HG03103 (cell line): ENCODE data around the gene NAE1.
"Not testable (repeated sequence)": the region's sequence is repeated elsewhere in the genome, so short reads cannot be mapped to it uniquely, and the experiment has no call there.

ENCODE experiments used
- ATAC-seq: cut with Tn5 transposase; IDR thresholded peaks from one replicate; pipeline ENCODE4 v1.9.1; 2021; ENCODE audit warnings: low read depth; ENCODE audit not compliant: unreplicated experiment

NAE1 gene

DNA sequence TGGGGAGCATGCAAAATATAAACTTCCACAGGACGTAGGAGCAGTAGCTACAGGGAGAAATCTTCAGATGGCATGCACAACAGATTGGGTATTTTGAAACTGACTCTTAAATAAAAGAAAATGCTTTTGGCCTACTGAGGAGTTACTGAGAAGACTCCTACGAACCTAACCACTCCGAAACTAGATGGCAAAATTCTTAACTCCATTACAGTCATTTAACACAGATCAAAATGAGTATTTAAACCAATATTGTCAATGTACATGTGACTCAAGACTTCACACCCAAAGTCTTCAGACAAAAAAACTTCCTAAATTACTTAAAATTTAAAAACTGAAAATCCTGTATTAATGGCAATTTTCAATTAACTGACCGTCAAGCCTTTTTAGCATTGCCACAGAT, 21.0 kb downstream of the NAE1 start:
- ATAC-seq: no peak

DNA sequence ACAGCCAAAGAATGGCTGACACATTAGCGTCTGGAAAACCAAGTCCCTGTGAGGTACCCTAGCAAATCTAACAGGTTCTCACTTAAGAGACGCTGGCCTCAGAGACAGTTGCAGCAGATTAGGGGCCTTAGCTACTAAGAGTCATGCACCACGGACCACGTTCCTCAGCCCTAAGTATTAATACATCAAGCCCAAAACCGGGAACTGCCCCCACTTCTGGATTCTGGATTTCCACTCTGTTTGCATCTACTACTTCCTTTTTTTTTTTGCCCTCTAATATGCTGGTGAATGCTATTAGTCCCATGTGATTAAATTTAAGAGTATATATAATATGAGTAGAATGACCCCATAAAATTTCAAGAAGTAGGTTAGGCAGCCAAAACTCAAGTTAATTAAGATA, 28.6 kb downstream of the NAE1 start:
- no peak for ATAC-seq

DNA sequence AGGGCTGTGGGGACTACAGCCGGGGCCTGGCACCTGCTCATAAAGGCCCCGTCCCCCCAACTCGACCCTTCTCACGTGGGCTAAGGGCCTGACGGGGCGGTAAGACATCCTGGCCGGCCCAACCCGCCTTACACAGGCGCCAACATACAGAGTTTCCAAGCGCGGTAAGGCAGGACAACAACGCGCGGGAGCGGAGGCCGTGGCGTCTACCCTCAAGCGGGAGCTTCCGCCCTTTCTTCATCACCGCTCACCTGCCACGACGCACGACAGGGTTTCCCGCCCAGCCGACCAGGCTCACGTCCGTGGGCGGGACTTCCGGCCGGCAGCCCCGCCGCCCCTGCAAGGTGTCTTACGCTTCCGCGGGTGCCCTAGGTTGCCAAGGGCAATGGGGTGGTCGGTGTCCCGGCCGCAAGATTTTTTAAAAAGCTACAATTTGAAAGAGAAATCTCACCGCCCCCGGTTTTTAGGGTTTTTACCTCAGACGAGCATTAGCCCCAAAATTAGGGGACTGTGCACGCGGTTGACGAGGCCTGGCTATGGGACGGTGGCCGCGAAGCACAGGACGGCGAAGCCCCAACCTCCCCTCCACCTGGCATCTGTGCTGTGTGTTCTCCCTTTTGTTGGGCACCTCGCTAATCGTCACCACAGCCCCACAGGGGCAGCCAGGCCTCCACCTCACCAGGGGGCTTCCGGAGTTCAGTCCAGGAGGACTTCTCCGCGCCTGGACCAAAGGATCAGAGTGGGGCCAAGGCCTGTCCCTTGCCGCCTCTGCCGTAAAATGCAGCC, 29.3 kb downstream of the NAE1 start, which contains the start of gene TERB1:
Gene TERB1 (minus strand): TSS at position 265 of the 786 bp plus-strand sequence. CDS start 4,786 bp downstream, outside the sequence.
- ATAC-seq: no peak

DNA sequence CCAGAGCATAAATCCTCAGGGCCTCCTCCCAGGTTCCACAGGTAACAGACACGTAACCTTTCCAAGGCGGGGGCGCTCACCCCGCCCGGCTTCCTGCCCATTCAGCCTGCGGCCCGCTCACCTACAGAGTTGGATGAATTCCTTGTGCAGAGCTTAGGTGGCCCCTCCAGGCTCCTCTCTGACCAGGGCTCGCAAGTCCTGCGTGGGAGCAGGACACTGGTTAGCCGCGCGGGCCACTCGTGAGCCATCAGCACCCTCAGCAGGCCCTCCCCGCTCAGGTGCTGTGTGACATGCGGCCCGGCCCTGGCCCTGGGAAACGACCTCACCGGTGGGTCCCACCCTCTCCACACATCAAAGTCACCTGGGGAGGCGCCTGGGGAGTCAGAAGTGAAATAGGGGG, 29.9 kb downstream of the NAE1 start:
- no peak for ATAC-seq

DNA sequence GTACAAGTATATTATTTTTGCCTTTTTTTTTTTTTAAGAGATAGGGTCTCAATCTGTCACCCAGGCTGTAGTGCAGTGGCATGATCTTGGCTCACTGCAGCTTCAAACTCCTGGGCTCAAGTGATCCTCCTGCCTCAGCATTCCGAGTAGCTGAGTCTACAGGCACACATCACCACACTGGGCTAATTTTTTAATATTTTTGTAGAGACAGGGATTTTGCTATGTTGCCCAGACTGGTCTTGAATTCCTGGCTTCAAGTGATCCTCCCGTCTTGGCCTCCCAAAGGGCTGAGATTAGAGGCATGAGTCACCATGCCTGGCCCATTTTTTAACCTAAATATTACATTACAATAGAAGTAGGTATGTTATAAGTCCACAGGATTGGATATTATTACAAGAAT, 32.6 kb downstream of the NAE1 start:
- no peak for ATAC-seq

DNA sequence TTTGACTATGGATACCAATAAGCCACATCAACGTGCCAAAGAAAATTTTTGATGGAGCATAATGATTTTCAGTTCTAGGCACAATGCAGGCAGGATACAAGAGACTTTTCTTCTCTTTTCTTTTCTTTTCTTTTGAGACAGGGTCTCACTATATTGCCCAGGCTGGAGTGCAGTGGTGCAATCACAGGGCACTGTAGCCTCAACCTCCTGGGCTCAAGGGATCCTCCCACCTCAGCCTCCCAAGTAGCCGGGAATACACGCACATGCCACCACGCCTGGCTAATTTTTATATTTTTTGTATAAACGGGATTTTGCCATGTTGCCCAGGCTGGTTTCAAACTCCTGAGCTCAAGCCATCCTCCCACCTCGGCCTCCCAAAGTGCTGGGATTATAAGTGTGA, 36.8 kb downstream of the NAE1 start:
- ATAC-seq: not testable (repeated sequence)

DNA sequence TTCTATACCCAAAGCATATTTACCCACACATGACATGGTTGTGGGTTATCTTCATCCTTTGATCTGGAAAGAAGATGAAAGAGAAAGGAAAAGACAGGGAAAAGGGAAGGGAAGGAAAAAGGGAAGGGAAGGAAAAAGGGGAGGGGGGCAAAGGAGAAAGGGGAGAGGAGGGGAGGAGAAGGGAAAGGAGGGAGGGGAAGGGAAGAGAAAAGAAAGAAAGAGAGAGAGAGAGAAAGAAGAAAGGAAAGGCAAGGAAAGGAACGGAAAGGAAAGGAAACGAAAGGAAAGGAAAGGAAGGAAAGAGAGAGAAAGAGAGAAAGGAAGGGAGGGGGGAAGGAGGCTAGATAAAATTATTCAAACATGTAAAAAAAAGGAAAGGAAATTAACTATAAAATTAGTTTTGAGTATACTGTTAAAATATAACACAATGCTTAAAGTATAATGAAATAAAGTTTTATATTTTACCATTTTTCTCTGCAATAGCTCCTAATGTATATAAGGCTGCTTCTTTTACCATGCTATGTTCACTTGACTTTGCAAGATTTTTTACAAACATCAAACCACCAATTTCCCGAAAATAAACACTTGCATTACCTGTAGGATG, 40.5 kb downstream of the NAE1 start:
- no peak for ATAC-seq

DNA sequence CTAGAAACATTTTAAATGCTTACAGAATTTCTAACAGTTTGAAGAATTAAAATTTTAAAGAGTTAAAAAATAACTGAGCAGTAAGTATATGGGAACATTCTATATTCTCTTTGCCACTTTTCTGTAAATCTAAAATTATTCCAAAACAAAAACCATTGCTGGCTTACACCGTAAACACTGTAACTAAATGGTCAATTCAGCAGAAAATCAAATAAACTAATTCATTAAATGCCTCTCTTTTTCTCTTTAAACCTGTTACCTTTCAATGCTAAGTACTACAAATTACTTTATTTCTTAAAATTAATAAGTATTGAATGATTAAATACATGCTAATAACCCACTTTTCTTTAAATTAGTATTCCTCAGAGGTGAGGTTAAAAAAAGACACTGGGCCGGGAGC, 43.3 kb downstream of the NAE1 start:
- ATAC-seq: no peak

DNA sequence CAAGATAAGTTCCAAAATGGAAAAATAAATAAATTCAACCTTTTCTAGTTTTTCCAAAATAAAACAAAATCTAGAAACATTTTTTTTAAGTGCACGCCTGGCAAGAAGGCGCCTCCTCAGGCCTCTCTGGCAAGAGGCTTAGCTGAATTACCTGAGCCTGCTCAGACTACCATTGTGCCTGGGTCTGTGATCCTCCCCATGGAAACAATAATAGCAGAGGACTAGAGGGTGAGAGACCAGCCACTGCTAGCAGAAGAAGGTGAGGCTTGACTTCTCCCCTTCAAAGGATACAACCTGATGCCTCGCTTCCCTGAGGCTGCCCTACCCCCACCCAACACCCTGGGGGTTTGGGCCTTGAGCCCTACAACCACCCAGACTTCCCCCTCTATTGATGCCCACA, 44.2 kb downstream of the NAE1 start:
- no peak for ATAC-seq

DNA sequence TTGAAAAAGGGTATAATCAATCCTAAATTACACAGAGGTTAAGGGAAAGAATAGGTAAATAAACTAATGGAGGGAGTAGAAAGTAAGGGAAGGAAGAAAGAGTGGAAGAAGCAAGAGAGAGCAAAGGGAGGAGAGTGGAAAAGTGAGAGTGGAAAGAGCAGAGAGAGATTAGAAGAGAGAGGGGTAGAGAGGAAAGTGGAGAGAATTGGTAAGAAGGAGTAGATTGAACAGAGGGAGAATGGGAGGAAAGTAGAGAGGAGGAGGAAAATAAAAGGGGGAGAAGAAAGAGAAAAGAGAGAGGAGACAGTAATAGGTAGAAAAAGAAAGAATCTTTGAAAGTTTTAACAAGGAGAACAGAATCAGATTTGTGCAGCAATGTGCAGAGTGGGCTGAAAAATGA, 54.3 kb downstream of the NAE1 start:
- ATAC-seq: no peak

DNA sequence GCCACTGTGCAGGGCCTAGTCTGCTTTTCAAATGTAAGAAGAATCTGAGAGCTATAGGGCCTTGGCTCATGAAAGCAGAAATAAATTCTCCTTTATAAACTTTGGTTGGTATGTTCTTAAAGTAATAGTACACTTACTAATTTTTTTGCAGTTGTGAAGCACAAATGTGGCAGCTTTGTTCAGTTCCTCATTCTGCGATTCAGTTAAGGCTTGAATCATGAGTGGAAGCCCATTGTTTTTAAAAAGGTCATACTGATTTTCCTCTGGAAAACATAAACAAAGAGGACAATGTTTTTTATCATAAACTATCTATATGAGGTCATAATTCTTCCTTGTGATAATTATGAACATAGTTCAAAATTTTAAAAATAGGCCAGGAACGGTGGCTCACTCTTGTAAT, 55.8 kb downstream of the NAE1 start:
- ATAC-seq: no peak

DNA sequence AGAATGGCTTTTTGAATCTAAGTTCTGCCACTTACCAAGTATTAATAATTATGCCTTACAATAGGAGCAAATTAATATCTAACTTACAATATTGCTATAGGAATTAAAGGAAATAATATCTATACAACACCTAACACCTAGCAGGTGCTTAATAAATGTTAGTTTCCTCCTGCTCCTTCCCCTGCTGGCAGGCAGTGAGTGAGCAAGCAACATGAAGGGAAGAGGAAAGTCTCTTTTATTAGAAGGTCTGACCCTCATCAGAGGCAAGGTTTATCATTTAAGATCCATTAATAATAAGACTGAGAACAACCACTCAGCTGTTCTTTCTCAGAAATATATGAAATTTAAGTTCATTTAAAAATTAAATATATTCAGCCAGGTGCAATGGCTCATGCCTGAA, 72.7 kb downstream of the NAE1 start:
- no peak for ATAC-seq

DNA sequence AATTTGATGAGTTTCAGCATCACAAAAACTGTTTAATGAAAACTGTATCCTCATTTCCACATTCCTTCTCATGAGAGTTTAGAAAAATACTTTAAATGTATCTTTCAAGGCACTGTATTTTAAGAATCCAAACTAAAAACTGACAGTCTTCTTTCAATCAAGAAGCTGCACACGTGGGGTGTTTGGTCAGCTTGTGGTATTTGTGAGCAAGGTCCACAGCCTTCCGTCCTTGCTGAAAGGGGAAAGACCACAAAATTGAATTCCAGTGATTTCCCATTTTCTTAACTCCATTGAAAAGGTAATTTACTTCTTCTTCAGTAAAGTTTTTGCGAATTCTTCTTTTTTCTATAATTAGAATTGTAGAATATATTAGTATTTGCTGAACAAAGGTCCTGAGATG, 76.0 kb downstream of the NAE1 start:
- no peak for ATAC-seq

DNA sequence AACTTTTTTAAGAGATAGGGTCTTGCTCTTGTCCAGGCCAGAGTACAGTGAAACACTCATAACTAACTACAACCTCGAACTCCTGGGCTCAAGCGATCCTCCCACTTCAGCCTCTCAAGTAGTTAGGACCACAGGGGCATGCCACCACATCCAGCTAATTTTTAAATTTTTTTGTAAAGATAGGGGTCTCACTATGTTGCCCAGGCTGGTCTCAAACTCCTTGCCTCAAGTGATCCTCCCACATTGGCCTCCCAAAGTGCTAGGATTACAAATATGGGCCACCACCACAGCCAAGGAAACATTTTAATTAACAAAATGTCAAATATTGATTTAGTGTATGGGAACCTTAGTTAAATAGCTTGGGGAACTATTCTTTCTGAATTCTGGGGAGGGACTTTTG, 76.6 kb downstream of the NAE1 start:
- no peak for ATAC-seq

DNA sequence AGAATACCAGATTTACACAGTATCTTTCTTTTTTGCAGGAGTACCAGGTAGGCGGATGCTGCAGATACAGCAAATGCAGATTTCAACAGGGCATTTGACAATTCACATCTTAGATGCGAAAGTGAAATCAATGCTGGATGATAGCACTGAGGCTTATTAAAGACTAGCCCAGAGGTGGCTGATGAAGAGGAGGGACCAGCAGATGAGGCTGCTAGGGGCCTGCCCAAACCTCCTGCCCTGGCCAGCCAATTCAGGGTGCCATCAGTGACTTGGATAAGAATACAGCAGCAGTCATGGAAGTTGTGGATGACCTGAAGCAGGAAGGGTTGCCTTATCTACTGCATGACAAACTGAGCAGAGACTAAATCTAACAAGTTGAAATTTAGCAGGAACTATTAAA, 77.8 kb downstream of the NAE1 start:
- no peak for ATAC-seq
